ENCODE measurements around the gene TMEM187. TPM values are rescaled to one million over a fixed set of nuclear protein-coding genes. Genes with fewer than 3 reads are reported as not detected.

The TMEM187 gene
- polyA plus RNA-seq, 1 experiment: 8.7 TPM

- POLR2A ChIA-PET: no interaction called here
- Histone ChIP-seq H3K27me3 (ENCODE audit: control insufficient read depth, insufficient read depth, low read length) (no peaks in the 10 kb centered on the region), H3K36me3 (ENCODE audit: control insufficient read depth, insufficient read depth, low read length) (peaks cover 2% of the 10 kb centered on the region; the same call in 1 of the 2 replicates), H3K4me3 (ENCODE audit: low read depth, low read length) (no peak overlapping the region)
- TF ChIP-seq CTCF (IDR thresholded peaks at IDR 0.05; ENCODE audit: insufficient read depth, low read depth, low read length): no peak
- DNase-seq (ENCODE audit: low read depth): no peak
- CTCF ChIA-PET: interaction anchor here (1.0 to 1.7 kb wide), 4 partner anchors 10 to 25 kb away, joined by 3 to 5 read pairs (median 4); no protein-coding TSS in a partner anchor
These were observed 53.8 kb downstream of the TMEM187 start for GRCh38 chrX:154026136-154027021.

GRCh38 chrX:154027022-154027402 lies 54.5 kb downstream of the TMEM187 start:
- POLR2A ChIA-PET: no interaction called here

GRCh38 chrX:154027986-154028385 lies 55.4 kb downstream of the TMEM187 start:
- no peak for DNase-seq (ENCODE audit: low read depth)
- H3K4me3 ChIP-seq (ENCODE audit: low read depth, low read length): no peak overlapping the region
- ChIA-PET POLR2A (no interaction called here), CTCF (no interaction called here)
- H3K27me3 ChIP-seq (ENCODE audit: control insufficient read depth, insufficient read depth, low read length): no peaks in the 10 kb centered on the region
- peaks cover 5% of the 10 kb centered on the region for H3K36me3 ChIP-seq (ENCODE audit: control insufficient read depth, insufficient read depth, low read length)
- TF ChIP-seq CTCF (IDR thresholded peaks at IDR 0.05; ENCODE audit: insufficient read depth, low read depth, low read length): no peak

More at GRCh38 chrX:154027022-154027402, 54.5 kb downstream of the TMEM187 start:
- H3K4me3 ChIP-seq (ENCODE audit: low read depth, low read length): no peak overlapping the region
- CTCF ChIA-PET: interaction anchor here (1.0 to 1.7 kb wide), 4 partner anchors 10 to 25 kb away, joined by 3 to 5 read pairs (median 4); no protein-coding TSS in a partner anchor
- H3K36me3 ChIP-seq (ENCODE audit: control insufficient read depth, insufficient read depth, low read length): peaks cover 3% of the 10 kb centered on the region
- no peak for DNase-seq (ENCODE audit: low read depth)
- no peak for TF ChIP-seq CTCF (IDR thresholded peaks at IDR 0.05; ENCODE audit: insufficient read depth, low read depth, low read length)
- no peaks in the 10 kb centered on the region for H3K27me3 ChIP-seq (ENCODE audit: control insufficient read depth, insufficient read depth, low read length)

- ChIA-PET POLR2A (no interaction called here), CTCF (no interaction called here)
- H3K4me3 ChIP-seq (ENCODE audit: low read depth, low read length): no peak overlapping the region
- no peak for TF ChIP-seq CTCF (IDR thresholded peaks at IDR 0.05; ENCODE audit: insufficient read depth, low read depth, low read length)
- H3K27me3 ChIP-seq (ENCODE audit: control insufficient read depth, insufficient read depth, low read length): no peaks in the 10 kb centered on the region
- no peak for DNase-seq (ENCODE audit: low read depth)
- peaks cover 5% of the 10 kb centered on the region for H3K36me3 ChIP-seq (ENCODE audit: control insufficient read depth, insufficient read depth, low read length)
These were observed 56.1 kb downstream of the TMEM187 start for GRCh38 chrX:154028502-154029184.

- DNase-seq (ENCODE audit: low read depth): no peak
- POLR2A ChIA-PET: no interaction called here
- no peak for TF ChIP-seq CTCF (IDR thresholded peaks at IDR 0.05; ENCODE audit: insufficient read depth, low read depth, low read length)
- no peak overlapping the region for H3K4me3 ChIP-seq (ENCODE audit: low read depth, low read length)
- no peaks in the 10 kb centered on the region for H3K27me3 ChIP-seq (ENCODE audit: control insufficient read depth, insufficient read depth, low read length)
- CTCF ChIA-PET: interaction anchor here (0.7 to 1.6 kb wide), 2 partner anchors 11 to 16 kb away, joined by 4 to 7 read pairs; no protein-coding TSS in a partner anchor
- peaks cover 5% of the 10 kb centered on the region for H3K36me3 ChIP-seq (ENCODE audit: control insufficient read depth, insufficient read depth, low read length)
These were observed 56.9 kb downstream of the TMEM187 start for GRCh38 chrX:154029439-154029838.
